GM18909 (cell line): ENCODE results near the gene MPPED2.

ENCODE experiments used
- ATAC-seq: cut with Tn5 transposase; IDR thresholded peaks from one replicate; pipeline ENCODE4 v1.9.1; 2021; ENCODE audit warnings: mild to moderate bottlenecking; ENCODE audit not compliant: unreplicated experiment, poor library complexity

The MPPED2 gene, protein sequence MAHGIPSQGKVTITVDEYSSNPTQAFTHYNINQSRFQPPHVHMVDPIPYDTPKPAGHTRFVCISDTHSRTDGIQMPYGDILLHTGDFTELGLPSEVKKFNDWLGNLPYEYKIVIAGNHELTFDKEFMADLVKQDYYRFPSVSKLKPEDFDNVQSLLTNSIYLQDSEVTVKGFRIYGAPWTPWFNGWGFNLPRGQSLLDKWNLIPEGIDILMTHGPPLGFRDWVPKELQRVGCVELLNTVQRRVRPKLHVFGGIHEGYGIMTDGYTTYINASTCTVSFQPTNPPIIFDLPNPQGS

GRCh38 chr11:30586251-30587144 lies at the start of gene MPPED2:
MPPED2 (minus strand) TSS chr11:30586353; CDS start chr11:30580373, 5,980 bp downstream.
- peak; percentile 97 for ATAC-seq

DNA sequence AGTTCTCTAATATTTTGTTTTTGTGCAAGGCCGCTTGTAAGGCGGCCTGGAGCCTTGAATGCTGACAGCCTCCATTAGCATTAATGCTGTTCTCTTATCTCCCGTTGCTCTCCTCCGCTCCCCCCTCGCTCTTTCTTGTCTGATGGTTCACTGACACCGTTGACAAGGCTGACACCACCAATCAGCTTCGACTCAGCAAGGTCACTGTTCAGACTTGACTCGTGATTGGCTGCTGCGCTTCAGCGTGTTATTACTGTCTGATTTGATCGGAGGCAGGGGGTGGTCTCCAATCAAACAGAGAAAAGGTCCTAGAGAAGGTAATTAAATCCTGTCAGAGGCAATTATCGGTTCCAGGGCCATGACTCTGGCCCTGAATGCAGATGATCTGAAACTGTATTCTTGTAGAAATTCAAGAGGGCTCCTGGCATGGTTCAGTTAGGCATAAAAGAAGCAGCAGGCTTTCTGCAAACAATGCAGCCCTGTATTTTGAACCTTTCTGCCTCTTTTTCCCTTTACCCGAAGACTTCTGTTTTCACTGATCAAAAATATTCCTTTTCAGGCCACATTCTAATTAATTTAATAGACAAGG lies 49.3 kb upstream of the MPPED2 start:
- no peak for ATAC-seq

GRCh38 chr11:30631148-30631547 lies 45.0 kb upstream of the MPPED2 start:
- ATAC-seq, result no peak

DNA sequence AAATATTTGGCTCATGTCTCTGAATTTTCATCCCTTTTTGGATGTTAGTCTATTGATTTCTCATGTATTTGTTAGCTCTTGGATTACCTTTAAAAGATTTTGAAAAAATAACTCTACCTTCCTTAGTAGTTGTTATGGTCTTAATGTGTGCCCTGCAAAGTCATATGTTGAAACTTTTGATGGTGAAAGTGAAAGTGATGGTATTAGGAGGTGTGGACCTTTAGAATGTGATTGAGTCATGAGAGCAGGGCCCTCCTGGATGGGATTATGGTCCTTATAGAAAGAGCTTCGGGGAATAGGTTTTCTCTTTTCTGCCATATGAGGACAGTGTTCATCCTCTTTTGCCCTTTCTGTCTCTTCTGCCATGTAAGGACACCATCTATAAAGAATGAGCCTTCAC lies 33.6 kb upstream of the MPPED2 start:
- ATAC-seq, result no peak

DNA sequence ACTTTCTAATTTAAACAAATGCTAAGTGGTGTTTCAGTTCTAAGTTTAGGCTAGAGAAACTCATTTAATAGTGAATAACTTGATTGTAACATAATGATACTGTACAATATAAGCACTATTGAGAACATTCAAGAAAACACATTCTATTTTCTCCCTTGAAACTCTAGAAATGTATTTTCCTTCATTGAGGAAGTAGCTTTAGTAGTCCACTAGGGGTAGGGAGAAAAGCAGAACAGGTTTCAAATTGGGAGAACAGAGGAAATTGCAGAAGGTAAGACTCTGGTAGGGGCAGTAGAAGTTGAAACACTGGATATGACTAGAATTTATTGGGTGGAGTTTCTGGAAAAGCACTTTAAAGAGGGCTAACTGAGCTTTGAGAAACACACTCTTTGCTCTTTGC lies 31.6 kb upstream of the MPPED2 start:
- no peak for ATAC-seq

GRCh38 chr11:30610628-30611027 lies 24.5 kb upstream of the MPPED2 start:
- ATAC-seq, result no peak

DNA sequence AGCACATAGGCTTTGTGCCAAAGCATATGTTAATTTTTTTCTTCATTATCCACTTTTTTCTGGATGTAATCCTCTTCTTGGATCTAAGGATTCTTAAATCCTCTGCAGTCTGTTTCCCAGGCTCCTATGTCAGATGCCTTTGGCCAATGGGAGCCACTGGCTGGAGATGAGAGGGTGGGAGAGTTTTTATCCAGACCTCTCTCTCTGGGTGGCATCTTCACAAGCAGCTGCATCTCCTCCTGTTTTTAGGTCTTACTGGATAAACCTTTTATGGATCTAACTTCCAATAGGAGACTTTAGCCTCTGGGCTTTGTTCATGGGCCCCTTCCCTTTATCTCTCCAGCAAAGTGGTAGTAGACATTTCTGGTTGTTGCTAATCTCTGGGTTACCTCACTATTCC lies 22.4 kb upstream of the MPPED2 start:
- ATAC-seq, result no peak

- peak; percentile 81 for ATAC-seq
Observed at GRCh38 chr11:30605036-30605605, 19.0 kb upstream of the MPPED2 start.

DNA sequence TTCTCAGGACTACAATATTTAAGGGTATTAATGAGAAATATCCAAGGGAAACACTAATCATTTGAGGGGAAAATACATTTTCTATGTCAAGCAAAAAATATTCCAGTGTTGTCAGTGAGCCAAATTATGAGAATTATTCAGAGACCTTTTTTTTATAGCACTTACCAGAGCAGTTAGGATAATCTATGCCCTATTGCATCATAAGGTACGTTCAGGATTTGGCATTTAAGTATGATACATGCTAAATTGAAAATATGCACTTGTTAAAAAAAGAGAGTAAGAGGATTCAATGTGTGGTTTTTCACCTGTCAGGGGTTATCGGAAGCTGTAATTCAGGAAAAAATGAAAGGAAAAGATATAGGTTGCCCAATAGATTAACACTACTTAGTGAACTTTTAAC lies 17.2 kb upstream of the MPPED2 start:
- ATAC-seq, result no peak

DNA sequence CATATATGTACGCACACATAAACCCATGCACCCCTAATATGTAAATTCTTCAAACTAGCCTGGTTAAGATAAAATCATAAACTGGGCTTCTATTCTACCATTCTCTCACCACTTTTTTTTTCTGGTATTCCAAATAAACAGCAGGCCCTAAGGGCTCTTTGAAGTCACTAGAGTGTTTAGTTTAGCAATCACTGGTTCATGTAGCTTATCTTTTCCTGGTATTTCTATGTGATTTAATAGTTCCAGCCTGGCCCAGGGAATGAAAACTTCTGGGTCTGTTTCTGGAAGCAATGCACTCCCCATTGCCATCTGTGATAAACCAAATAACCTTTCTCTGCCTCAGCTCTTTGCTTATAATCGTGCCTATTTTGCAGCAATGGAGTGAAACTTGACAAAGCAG lies 10.7 kb upstream of the MPPED2 start:
- no peak for ATAC-seq

DNA sequence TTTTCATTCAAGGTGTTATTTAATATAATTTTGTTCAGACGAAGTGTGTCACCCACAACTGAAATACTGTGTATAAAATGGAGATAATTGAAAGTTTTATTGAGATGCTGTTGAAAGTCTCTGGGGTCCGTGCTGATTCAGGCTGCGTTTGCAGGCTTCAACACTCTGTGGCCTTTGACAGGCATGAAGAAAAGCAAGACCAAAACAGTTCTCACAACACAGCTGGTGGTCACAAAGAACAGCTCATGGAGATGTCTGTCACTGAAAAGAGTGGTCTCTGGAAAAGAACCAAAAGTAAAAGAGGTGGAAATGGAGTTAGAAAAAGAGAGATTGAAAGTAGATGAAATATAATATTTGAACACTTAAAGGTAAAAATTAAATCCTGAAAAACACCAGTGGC lies 9.8 kb upstream of the MPPED2 start:
- no peak for ATAC-seq

- no peak for ATAC-seq
Observed at GRCh38 chr11:30594646-30595411, 8.7 kb upstream of the MPPED2 start.

DNA sequence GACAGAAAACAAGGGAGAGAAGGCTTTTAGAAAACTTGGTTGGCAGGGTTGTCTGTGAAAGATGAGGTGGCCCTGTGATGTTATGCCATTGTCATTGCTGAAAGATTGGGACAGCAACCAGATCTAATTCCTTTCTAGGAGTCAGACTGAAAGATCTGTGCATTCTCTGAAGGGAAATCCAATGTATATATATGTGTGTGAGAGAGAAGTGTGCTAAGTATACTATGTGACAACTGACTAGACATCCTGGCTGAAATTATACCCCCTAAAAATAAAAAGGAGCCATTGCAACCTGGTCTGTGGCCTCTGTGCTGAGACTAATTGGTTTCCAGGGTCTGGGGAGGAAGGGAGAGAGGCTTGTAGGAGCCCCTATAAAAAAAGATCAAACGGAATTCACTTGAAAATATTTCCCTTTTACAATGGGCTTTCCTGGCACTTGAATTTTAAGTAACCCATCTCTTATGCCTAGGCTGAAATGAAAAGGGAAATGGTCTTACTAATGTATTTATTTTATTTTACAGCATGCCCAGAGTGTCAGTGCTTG lies 1.2 kb upstream of the MPPED2 start:
- ATAC-seq, result no peak

GRCh38 chr11:30585892-30586250 lies 282 bp downstream of the MPPED2 start:
- ATAC-seq, result peak; percentile 20

GRCh38 chr11:30585125-30585891 lies 845 bp downstream of the MPPED2 start:
- ATAC-seq, result peak; percentile 35

- ATAC-seq, result no peak
Observed at GRCh38 chr11:30583476-30584280, 2.5 kb downstream of the MPPED2 start.

- ATAC-seq, result no peak
Observed at GRCh38 chr11:30582726-30583125, 3.4 kb downstream of the MPPED2 start.

DNA sequence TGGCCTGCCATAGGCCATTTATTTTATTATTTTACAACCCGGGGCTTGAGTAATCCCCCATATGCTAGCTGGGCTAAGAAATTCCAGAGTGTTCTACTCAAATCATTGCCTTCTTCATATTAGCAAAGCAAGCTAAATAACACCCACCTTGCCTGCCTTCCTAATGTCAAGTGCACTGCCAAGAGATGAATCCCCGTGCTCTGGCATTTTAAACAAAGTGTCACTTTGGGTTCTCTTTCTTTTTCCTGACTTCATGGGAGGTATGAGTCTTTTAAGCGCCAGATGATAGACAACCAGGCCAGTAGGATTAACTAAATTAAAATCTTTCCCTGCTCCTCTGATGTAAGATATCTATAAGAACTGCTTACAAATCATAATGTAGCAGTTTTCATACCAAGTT lies 4.5 kb downstream of the MPPED2 start:
- ATAC-seq, result no peak
